GM12892 (cell line): Measurements from ENCODE around the gene UBAP2.

Experiments
- POLR2A ChIP-seq: IDR thresholded peaks from 2 replicates; pipeline ENCODE4 v1.6.1; 2011; ENCODE audit warnings: low read depth, low read length, control low read depth
- POLR2AphosphoS5 ChIP-seq: IDR thresholded peaks from 2 replicates; pipeline ENCODE4 v1.6.1; 2011; ENCODE audit warnings: low read depth, low read length, control low read depth
- TAF1 ChIP-seq: IDR thresholded peaks from 2 replicates; pipeline ENCODE4 v1.6.1; 2011; ENCODE audit warnings: low read depth, mild to moderate bottlenecking, control low read depth, low read length, borderline replicate concordance

DNA sequence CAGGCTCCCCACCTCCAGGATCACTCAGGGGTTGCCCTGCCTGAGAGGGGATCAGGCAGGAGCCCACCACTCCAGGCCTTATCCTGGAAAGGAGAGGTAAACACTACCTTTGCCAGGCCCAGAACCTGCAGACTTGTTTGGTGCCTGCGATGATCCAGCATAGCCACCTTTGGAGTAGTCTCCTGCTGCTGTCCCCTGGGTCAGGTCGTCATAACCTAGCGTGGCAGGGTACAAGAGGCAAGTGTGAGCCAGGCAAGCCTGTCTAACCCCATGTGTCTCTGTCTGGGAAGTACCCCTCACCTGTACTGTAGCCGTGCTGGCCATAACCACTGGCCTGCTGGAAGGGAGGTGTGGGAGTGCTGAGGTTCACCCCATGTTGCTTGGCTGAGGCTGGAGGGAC lies 125.6 kb downstream of the UBAP2 start:
- TF ChIP-seq TAF1 (no peak), POLR2A (no peak), POLR2AphosphoS5 (no peak)
